Kidney tubule cell (primary cell): ENCODE measurements around the gene ALG3.

Experiments
- DNase-seq: peaks from one replicate; pipeline ENCODE4 v3.0.0-alpha.2; 2018; ENCODE audit warnings: low spot score

ALG3 gene

DNA sequence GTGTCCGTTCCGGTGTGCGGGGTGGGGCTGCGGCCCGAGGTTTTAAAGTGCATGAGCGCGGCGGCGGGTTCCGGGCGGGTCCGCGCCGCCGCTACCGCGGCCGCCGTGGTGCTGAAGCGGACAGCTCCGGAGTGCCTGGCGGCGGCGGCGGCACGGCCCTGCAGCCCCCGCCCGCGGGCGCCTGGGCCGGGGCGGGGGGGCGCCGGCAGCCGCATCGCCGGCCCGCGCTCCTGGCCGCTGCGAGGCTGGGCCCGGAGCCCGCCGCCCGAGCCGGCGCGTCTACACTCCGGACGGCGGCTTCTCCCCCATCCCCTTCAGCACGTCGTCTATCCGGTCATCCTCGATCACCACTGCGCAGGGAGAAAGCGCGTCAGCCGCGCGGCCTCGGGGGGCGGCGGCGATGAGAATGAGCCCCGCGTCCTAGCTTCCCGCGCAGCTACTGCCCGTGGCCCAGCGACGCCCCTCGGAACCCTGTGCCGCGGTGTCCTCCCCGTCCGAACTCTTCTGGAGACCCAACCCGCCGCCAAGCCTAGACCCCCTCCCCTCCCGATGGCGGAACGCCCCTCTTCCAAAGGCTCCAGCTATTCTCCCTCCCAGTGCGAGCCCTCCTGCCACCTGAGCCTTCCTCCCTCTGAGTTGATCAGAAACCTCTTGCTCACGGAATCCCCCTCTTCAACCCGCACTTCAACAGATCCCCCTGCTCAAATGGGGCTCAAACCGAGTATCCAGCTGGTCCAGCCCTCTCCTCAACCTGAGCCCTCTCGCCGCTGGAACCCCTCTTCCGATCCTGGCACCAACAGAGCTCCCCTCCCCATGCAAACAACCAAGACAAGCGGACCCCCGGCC lies 11.3 kb upstream of the ALG3 start:
- DNase-seq = peak; percentile 35

DNA sequence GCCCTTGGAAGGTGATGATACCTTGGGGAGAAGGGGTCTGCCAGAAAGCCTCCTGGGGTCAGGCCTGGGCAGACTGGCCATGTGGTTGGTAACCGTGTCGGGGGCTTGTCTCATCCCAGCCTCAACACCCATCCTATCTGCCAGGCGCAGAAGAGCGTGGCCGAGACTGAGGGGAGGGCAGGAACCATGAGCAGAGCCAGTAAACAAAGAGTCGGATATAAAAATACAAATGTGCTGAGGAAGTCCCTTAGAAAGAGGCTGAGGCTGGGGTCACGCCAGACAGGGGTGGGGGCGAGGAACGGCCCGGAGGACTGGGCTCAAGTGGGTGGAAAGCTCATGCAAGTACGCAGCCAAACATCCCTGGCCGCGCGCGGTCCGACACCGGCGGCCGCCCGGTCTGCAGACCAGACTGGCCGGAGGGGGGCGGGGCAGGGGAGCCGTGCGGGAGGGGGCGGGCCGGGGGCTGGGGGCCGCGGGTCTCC lies 10.7 kb upstream of the ALG3 start:
- no peak for DNase-seq

DNA sequence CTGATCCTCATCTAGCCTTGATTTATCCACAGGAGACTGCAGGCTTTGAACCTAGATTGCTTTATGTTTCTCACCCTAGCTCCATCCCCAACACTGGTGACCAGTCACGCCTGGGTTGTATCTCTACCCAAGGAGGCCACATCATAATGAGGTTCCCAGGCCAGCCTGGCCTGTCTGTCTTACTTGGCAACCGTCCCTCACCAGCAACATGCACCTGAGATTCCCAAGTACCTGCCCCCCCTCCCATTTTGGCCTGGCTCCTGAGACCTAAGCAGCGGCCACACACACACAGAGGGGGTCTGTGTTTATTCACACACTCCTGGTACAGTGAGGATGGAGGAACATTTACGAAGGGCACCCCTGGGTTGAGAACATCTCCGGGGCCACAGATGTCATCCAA lies 10.2 kb upstream of the ALG3 start:
- DNase-seq = no peak

DNA sequence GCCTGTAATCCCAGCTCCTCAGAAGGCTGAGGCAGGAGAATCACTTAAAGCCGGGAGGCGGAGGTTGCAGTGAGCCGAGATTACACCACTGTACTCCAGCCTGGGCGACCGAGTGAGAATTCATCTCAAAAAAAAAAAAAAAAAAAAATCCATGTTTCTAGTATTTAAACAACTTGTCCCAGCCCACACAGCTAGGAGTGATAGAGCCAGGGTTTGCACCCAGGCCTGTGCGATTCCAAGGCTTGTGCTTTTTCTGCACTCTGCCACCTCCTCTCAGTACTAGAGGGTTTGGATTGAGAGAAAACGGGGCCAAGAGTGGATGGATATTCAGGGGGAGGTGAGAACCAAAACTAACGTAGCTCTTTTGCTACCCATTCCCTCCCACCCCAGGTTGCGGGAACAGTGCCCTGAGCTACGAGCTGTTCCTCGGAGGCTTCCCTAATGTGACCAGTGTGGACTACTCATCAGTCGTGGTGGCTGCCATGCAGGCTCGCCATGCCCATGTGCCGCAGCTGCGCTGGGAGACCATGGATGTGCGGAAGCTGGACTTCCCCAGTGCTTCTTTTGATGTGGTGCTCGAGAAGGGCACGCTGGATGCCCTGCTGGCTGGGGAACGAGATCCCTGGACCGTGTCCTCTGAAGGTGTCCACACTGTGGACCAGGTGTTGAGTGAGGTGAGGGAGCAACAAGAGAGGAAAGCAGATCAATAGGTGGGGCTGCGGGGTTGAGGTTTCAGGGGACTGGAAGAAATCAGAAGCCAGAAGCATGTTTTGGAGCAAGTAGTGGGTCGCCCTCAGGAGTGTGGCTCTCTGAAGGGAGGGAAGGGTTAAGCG lies 8.5 kb upstream of the ALG3 start:
- DNase-seq = no peak

DNA sequence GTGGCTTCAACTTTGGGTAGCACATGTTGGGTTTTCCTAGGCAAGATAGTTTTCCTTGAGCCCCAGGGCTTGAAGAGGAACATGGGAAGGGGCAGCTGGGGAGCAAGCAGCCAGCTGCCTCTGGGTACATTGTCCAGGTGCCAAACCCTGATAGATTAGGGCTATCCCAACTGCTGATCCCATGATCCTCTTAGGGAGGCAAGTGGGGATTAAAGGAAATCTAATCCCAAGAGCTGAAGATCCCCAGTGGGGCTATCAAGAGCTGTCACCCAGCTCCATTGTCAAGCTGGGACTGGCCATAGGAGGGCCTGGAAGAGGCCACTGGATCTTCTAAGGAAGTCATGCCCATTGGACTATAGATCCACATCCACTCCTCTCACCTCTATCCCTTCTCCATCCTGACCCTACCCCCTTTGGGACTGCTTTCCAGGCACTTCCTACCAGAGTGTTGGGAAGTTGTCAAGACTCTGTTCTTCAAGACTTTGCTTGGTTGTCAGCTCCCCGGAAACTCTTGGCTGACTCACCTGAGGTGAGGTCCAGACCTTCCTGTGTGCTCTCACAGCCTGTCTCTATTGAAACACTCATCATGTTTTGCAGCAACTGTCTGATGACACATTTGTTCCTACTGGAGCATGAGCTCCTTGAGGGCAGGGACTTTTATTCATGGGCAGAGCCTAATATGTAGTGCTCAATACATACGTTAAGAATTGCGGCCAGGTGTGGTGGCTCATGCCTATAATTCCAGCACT lies 6.7 kb upstream of the ALG3 start:
- peak; percentile 82 for DNase-seq

DNA sequence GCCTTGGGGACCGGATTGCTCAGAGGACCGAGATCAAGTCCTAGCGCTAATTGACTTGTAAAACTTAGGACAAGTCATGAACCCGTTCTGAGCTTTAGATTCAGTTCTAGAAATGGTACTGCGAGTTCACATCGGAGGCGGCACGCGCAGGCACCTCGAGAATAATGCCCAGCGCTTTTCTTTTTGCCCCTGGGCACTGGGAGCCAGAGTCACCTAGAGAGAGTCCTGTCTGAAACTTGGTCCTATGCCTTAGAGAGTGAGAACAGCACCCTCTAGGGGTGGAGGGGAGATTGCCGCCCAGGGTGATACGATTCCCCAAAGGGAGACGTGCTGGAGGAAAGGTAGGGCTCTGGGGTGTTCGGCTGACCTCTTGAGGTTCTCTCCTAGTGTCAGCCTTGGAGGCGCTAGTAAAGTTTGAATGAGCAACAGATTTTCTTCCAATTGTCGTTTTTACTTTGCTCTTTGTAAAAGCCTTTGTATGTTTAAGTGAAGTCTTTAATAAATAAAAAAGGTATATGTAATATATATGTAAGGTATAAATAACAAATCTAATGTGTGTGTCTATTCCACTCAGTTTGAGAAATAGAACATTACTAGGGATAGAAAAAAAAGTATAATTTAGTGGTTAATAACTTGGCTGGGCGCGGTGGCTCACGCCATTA lies 1.5 kb upstream of the ALG3 start:
- peak; percentile 93 for DNase-seq

DNA sequence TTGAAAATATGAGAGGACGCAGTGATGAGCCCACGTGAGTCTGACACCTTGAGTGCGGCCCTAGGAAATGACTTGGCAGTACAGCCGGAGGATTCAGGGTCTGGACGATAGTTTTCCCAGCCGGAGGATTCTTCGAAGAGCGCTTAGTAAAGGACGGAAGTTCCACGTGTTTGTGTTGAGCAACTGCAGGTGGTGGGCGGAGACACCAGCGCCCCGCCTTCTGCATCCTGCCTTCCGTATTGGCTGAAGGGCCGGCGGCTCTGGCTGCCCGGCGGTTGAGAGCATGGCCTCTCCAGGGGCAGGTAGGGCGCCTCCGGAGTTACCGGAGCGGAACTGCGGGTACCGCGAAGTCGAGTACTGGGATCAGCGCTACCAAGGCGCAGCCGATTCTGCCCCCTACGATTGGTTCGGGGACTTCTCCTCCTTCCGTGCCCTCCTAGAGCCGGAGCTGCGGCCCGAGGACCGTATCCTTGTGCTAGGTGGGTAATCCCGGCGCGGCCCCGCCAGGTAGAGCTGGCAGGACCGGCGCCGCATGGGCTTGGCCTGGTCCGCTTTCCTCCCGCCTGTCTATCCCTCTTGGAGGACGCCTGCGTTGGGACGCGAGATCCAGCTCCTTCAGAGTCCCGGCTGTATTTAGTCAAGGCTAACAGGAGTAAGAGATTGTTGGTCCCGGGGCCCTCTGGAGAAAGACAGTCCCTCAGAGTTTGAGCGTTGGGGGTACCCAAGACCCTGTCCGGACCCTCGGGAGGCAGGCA lies 827 bp upstream of the ALG3 start, which contains the start of gene EEF1AKMT4:
EEF1AKMT4 (plus strand) TSS at position 261 of the 755 bp plus-strand sequence; CDS start at position 284, 23 bp downstream.
- DNase-seq = peak; percentile 98

DNA sequence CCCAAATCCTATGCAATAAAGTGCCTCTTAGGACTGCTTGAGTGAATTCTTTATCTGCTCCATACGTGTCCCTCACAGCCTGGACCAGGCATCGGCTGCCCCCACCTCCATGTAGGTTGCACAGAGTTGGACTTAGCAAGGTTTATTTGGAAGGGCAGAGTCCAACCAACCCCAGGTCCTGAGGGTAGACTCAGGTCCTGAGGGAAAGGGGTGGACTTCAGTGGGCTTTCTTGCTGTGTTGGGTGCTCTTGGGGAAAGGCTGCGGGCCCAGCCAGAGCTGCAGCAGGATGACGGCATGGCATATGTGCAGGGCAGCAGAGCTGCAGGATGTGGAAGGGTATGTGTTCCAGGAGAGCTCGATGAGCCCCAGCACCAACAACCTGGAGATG lies 6.5 kb downstream of the ALG3 start:
- DNase-seq = no peak

DNA sequence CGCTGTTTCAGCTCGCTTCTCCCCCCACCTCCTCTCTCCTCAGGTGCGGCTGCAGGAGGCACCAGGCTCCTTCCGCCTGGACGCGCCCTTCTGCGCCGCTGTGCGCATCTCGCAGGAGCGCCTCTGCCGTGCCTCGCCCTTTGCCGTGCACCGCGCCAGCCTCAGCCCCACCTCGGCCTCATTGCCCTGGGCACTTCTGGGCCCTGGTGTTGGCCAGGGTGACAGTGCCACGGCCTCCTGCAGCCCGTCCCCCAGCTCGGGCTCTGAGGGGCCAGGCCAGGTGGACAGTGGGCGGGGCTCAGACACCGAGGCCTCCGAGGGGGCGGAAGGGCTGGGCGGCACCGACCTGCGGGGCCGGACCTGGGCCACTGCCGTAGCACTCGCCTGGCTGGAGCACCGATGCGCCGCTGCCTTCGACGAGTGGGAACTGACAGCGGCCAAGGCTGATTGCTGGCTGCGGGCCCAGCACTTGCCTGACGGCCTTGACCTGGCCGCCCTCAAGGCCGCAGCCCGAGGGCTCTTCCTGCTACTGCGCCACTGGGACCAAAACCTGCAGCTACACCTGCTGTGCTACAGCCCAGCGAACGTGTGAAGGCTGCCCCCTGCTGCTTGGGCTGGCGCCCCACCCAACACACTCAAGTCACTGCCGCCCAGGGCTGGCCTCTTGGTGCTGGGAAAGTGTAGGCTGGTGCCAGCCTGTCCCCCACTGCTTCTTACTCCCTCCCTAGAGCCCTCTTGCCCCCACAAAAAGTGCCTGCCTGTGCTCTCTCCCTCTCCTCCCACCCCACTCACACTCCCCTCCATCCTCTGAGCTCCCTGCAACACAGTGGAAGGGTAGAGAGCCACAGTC lies 7.1 kb downstream of the ALG3 start:
- peak; percentile 81 for DNase-seq

DNA sequence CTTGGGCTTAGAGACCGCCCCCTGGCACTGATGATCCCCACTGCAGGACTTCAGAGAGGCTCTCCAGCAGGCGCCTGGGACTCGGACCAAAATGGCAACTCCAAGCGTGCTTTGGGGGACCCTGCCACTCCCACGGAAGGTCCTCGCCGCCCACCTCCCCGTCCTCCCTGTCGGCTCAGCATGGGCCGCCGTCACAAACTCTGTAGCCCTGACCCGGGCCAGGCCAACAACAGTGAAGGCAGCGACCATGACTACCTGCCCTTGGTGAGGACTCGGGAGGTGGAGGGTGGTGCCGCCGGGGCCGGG lies 7.7 kb downstream of the ALG3 start:
- DNase-seq = no peak

DNA sequence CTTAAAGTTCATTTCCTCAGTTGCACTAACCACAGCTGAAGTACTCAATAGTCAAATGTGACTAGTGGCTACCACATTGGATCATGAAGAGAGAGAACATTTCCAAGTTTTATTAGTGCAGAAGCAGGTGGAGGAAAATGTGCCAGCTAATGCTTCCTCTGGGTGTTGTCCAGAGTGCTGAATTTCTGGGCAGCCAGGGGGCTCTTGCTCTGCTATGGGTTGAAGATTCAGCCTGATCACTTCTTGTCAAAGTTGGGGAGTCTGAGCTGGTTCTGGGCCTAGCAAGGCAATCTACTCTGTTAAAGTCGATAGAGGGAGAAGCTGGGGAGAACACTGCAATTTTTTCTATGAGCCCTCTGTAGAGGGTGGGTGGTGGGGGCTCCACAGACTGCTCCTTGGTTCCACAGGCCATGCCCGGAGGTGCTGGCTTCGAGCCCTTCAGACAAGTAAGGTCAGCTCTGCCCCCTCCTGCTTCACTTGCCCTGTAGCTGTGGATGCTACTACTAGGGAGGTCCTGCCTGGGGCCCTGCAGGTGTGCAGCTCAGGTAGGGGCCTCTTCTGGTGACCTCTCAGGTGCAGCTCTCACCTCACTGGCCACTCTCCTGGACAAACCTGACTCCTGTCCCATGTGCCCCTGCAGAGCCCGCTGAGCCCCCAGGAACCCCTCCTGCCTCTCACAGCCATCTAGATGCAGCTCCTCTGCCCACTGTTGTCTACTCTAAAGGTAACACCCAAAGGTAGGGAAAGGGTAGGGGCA lies 8.2 kb downstream of the ALG3 start:
- DNase-seq = peak; percentile 14

DNA sequence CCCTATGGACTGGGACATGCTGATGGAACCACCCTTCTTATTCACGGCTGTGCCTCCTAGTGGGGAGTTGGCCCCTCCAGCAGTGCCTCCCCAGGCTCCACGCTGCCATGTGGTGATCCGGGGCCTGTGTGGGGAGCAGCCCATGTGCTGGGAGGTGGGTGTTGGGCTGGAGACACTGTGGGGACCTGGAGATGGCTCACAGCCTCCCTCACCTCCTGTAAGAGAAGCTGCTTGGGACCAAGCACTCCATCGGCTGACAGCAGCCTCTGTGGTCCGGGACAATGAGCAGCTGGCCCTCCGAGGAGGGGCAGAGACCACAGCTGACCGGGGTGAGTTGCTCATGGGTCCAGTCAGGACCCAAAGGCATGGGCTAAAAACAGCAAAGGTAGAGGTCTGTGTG lies 9.1 kb downstream of the ALG3 start:
- DNase-seq = no peak

DNA sequence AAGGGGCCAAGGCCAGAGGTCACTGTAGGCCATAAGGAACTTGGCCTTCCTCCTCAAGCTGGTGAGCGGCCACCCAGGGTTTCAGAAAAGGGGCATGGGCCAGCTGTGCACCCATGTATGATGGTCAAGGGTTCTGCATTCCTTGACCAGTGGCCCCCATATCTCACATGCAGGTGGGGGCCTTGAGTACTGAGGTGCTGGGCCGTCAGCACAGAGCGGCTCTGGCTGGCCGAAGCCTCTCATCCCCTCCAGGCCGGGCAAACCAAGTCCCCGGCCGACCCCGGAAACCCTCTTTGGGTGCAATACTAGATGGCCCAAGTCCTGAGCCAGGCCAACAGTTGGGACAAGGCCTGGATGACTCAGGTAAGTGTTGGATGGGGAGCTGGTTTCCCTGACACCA lies 9.5 kb downstream of the ALG3 start:
- no peak for DNase-seq

DNA sequence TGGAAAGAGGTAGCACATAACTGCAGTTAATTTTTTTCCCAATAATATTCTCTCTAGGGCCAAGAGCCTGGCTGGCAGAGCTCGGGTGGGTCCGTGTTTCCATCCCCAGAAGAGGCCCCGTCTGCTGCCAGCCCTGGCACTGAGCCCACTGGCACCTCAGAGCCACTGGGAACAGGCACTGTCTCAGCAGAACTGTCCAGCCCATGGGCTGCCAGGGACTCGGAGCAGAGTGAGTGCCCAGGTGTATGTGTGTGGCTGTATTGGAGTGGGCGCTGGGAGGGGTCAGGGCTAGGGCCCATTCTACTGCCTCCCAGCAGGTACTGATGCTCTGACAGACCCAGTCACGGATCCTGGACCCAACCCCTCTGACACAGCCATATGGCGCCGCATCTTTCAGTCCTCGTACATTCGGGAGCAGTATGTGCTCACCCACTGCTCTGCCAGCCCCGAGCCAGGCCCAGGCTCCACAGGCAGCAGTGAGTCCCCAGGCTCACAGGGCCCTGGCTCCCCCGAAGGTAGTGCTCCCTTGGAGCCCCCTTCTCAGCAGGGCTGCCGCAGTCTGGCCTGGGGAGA lies 10.4 kb downstream of the ALG3 start:
- DNase-seq = no peak

DNA sequence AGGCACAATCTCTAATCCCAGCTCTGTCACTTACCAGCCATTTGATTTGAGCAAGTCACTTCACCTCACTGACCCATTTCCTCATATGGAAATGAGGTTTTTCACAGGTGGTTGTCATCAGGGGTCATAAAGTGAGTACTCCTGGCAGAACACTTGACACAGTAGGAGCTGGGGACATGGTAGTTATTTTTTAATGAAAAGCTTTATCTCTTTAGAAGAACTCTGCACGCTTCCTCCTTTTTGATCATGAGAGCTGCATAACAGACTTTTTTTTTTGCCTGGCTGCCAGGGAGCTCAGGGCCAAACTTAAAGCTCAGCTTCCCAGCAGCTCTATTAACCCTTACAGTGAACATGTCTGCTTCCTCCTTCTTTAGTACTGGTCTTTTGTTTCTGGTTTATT lies 11.0 kb downstream of the ALG3 start:
- no peak for DNase-seq

DNA sequence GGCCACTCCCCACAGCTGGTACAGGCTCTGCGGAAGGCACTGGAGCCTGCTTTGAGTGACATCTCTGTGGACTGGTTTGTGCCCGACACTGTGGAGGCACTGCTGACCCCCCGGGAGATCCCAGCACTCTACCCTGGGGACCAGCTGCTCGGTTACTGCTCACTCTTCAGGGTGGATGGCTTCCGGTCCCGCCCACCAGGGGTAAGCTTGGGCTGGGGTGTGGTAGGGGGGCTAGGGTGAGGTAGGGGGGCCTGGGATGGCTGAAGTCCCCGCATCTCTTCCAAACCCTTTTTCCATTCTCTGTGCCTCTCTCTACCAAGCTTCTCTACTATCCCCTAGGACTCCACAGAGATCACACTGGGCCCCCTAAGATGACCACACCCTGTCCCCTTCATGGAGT lies 11.6 kb downstream of the ALG3 start:
- DNase-seq = no peak

DNA sequence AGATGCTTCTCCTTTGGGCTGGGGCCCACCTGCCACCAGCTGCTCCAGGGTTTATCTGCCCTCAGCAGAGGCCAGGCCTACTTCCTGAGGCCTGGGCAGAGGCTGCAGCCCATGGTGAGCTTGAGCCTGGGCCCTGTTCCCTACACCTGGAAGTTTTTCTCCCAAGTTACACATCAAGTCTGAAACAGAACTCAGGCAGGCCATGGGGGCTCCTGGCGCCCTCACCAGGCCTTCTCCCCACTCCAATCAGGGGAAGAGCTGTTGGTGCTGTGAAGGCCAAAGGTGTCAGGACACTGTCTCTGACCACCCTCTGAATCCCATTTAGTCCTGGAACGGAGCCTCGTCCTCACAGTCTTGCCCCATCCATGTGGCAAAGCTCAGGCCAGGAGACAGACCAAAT lies 12.1 kb downstream of the ALG3 start:
- DNase-seq = no peak

DNA sequence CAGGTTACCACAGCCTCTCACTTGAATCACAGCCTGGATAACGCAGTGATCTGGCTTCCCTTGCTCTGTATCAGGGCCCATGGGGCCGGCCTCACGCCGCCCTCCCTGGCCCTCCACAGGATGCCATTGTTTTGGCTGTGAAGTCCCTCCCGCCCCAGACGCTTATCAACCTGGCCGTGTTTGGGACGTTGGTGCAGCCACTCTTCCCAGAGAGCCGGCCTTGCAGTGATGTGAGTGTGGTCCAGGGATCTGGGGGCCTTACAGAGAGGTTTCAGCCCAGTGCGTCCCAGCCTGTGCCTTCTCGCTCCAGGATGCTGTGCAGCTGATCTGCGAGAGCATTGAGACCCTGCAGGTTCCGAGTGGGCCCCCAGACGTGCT lies 12.7 kb downstream of the ALG3 start:
- DNase-seq = no peak

DNA sequence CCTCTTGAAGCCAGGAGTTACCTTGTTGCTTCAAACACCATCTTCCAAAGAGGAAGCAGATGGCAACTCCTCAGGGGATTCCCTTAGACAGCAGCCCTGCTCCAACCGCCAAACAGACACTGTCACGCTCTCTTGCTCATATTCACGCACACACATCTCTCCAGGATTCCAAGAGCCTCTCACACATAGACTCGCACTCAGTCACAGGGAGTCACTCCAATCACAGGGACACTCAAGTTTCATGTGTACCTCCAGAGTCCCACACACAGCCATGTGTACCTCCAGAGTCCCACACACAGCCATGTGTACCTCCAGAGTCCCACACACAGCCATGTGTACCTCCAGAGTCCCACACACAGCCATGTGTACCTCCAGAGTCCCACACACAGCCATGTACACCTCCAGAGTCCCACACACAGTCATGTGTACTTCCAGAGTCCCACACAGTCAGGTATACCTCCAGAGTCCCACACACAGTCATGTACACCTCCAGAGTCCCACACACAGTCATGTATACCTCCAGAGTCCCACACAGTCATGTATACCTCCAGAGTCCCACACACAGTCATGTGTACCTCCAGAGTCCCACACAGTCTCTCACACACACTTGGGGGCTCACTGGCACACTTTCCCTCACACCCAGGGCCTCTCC lies 13.3 kb downstream of the ALG3 start:
- peak; percentile 62 for DNase-seq
